VCaP (cell line): ENCODE results near the gene KAT8.

ENCODE experiments used
- H3K27ac ChIP-seq: fragments of 450-650 bp; 2 replicates; pipeline ENCODE4 v1.5.1; 2017
- CTCF ChIP-seq: fragments of 450-650 bp; conservative IDR thresholded peaks from 2 replicates; pipeline ENCODE4 v1.5.1; 2017; ENCODE audit warnings: mild to moderate bottlenecking, moderate library complexity

KAT8 gene

GRCh38 chr16:31105677-31106213 lies 11.7 kb upstream of the KAT8 start:
- TF ChIP-seq CTCF: peak; percentile 83
- H3K27ac ChIP-seq: peak overlapping the region; percentile 31; the same call in 1 of the 2 replicates

- H3K27ac ChIP-seq: no peak overlapping the region
- TF ChIP-seq CTCF: no peak
These were observed 10.7 kb upstream of the KAT8 start for GRCh38 chr16:31106509-31107464.

- no peak for TF ChIP-seq CTCF
- no peak overlapping the region for H3K27ac ChIP-seq
These were observed 10.0 kb upstream of the KAT8 start for GRCh38 chr16:31107465-31107867.

GRCh38 chr16:31108035-31108793 lies 9.2 kb upstream of the KAT8 start, which contains the start of gene BCKDK:
Gene BCKDK (plus strand): TSS chr16:31108386. CDS start chr16:31109224, 838 bp downstream.
- peak within 1 kb of the TSS; percentile 73; the same call in 1 of the 2 replicates for H3K27ac ChIP-seq
- TF ChIP-seq CTCF: no peak

GRCh38 chr16:31108794-31109558 lies 8.5 kb upstream of the KAT8 start:
- TF ChIP-seq CTCF: no peak
- peak overlapping the region; percentile 73; the same call in 1 of the 2 replicates for H3K27ac ChIP-seq

GRCh38 chr16:31109622-31110021 lies 7.8 kb upstream of the KAT8 start:
- TF ChIP-seq CTCF: no peak
- H3K27ac ChIP-seq: no peak overlapping the region
